ENCODE data around the gene VWA8. TPM values are rescaled to one million over a fixed set of nuclear protein-coding genes. Genes with fewer than 3 reads are reported as not detected.
A peak's percentile ranks its signal among the peaks of the same experiment; 100 is the strongest.
"Not testable (repeated sequence)": the region's sequence is repeated elsewhere in the genome, so short reads cannot be mapped to it uniquely, and the experiment has no call there.

Gene VWA8
- total RNA-seq, 1 experiment from 2014 or later, result 9.9 TPM

- in situ Hi-C loops (cut with HindIII; ENCODE audit: low pct_unique_long_range_greater_than_20kb, low sequenced_read_pairs), result no loop called here
Observed at GRCh38 chr13:41937388-41937787, 23.5 kb downstream of the VWA8 start.

GRCh38 chr13:41935501-41935900, 25.4 kb downstream of the VWA8 start:
- in situ Hi-C loops (cut with HindIII; ENCODE audit: low pct_unique_long_range_greater_than_20kb, low sequenced_read_pairs), result no loop called here
- no peak for DNase-seq (ENCODE audit: low read depth)

More at GRCh38 chr13:41937388-41937787, 23.5 kb downstream of the VWA8 start:
- DNase-seq (ENCODE audit: low read depth), result no peak

- DNase-seq (ENCODE audit: low read depth), result no peak
- in situ Hi-C loops (cut with HindIII; ENCODE audit: low pct_unique_long_range_greater_than_20kb, low sequenced_read_pairs), result no loop called here
Observed at GRCh38 chr13:41934994-41935393, 25.9 kb downstream of the VWA8 start.

GRCh38 chr13:41934120-41934519, 26.8 kb downstream of the VWA8 start:
- DNase-seq (ENCODE audit: low read depth), result no peak
- in situ Hi-C loops (cut with HindIII; ENCODE audit: low pct_unique_long_range_greater_than_20kb, low sequenced_read_pairs), result no loop called here

GRCh38 chr13:41931337-41931736, 29.6 kb downstream of the VWA8 start:
- in situ Hi-C loops (cut with HindIII; ENCODE audit: low pct_unique_long_range_greater_than_20kb, low sequenced_read_pairs), result no loop called here
- no peak for DNase-seq (ENCODE audit: low read depth)

GRCh38 chr13:41930154-41930553, 30.8 kb downstream of the VWA8 start:
- in situ Hi-C loops (cut with HindIII; ENCODE audit: low pct_unique_long_range_greater_than_20kb, low sequenced_read_pairs), result no loop called here
- no peak for DNase-seq (ENCODE audit: low read depth)

GRCh38 chr13:41928323-41928722, 32.6 kb downstream of the VWA8 start:
- in situ Hi-C loops (cut with HindIII; ENCODE audit: low pct_unique_long_range_greater_than_20kb, low sequenced_read_pairs), result no loop called here

GRCh38 chr13:41925014-41925413, 35.9 kb downstream of the VWA8 start:
- no peak for DNase-seq (ENCODE audit: low read depth)
- in situ Hi-C loops (cut with HindIII; ENCODE audit: low pct_unique_long_range_greater_than_20kb, low sequenced_read_pairs), result no loop called here

More at GRCh38 chr13:41928323-41928722, 32.6 kb downstream of the VWA8 start:
- DNase-seq (ENCODE audit: low read depth), result no peak

GRCh38 chr13:41922894-41923293, 38.0 kb downstream of the VWA8 start:
- DNase-seq (ENCODE audit: low read depth); in situ Hi-C loops (cut with HindIII; ENCODE audit: low pct_unique_long_range_greater_than_20kb, low sequenced_read_pairs): not testable (repeated sequence)

GRCh38 chr13:41919741-41920487, 41.0 kb downstream of the VWA8 start:
- in situ Hi-C loops (cut with HindIII; ENCODE audit: low pct_unique_long_range_greater_than_20kb, low sequenced_read_pairs), result no loop called here
- no peak for DNase-seq (ENCODE audit: low read depth)

GRCh38 chr13:41919031-41919740, 41.7 kb downstream of the VWA8 start:
- in situ Hi-C loops (cut with HindIII; ENCODE audit: low pct_unique_long_range_greater_than_20kb, low sequenced_read_pairs), result no loop called here
- DNase-seq (ENCODE audit: low read depth), result no peak

- in situ Hi-C loops (cut with HindIII; ENCODE audit: low pct_unique_long_range_greater_than_20kb, low sequenced_read_pairs), result no loop called here
Observed at GRCh38 chr13:41917641-41918040, 43.3 kb downstream of the VWA8 start.

GRCh38 chr13:41916173-41916954, 44.5 kb downstream of the VWA8 start:
- peak; percentile 25 for DNase-seq (ENCODE audit: low read depth)
- in situ Hi-C loops (cut with HindIII; ENCODE audit: low pct_unique_long_range_greater_than_20kb, low sequenced_read_pairs), result no loop called here

More at GRCh38 chr13:41917641-41918040, 43.3 kb downstream of the VWA8 start:
- DNase-seq (ENCODE audit: low read depth), result no peak

- in situ Hi-C loops (cut with HindIII; ENCODE audit: low pct_unique_long_range_greater_than_20kb, low sequenced_read_pairs), result no loop called here
Observed at GRCh38 chr13:41915081-41915480, 45.8 kb downstream of the VWA8 start.

GRCh38 chr13:41914552-41914951, 46.4 kb downstream of the VWA8 start:
- in situ Hi-C loops (cut with HindIII; ENCODE audit: low pct_unique_long_range_greater_than_20kb, low sequenced_read_pairs), result no loop called here
- DNase-seq (ENCODE audit: low read depth), result no peak

More at GRCh38 chr13:41915081-41915480, 45.8 kb downstream of the VWA8 start:
- no peak for DNase-seq (ENCODE audit: low read depth)

GRCh38 chr13:41909506-41909905, 51.4 kb downstream of the VWA8 start:
- in situ Hi-C loops (cut with HindIII; ENCODE audit: low pct_unique_long_range_greater_than_20kb, low sequenced_read_pairs), result no loop called here
- DNase-seq (ENCODE audit: low read depth), result no peak

GRCh38 chr13:41905600-41906254, 55.2 kb downstream of the VWA8 start:
- in situ Hi-C loops (cut with HindIII; ENCODE audit: low pct_unique_long_range_greater_than_20kb, low sequenced_read_pairs), result no loop called here
- peak; percentile 25 for DNase-seq (ENCODE audit: low read depth)

- no peak for DNase-seq (ENCODE audit: low read depth)
- in situ Hi-C loops (cut with HindIII; ENCODE audit: low pct_unique_long_range_greater_than_20kb, low sequenced_read_pairs), result no loop called here
Observed at GRCh38 chr13:41900918-41901317, 60.0 kb downstream of the VWA8 start.
